HEK293 (cell line): Measurements from ENCODE around the gene NUSAP1.

ENCODE experiments used
- CTCF ChIP-seq: fragments of 450-650 bp; formaldehyde crosslinking; IDR thresholded peaks from 2 replicates; pipeline ENCODE4 v1.5.1; 2016; ENCODE audit warnings: missing biosample characterization, missing genetic modification characterization
- SCRT2 ChIP-seq: fragments of 450-650 bp; formaldehyde crosslinking; IDR thresholded peaks from 2 replicates; pipeline ENCODE4 v1.5.1; 2016; ENCODE audit warnings: missing biosample characterization, missing genetic modification characterization
- ZNF248 ChIP-seq: fragments of 450-650 bp; formaldehyde crosslinking; IDR thresholded peaks from 2 replicates; pipeline ENCODE4 v1.5.1; 2017; ENCODE audit warnings: missing biosample characterization, missing genetic modification characterization
- ZNF311 ChIP-seq: fragments of 450-650 bp; formaldehyde crosslinking; IDR thresholded peaks from 2 replicates; pipeline ENCODE4 v1.5.1; 2017; ENCODE audit warnings: missing biosample characterization, missing genetic modification characterization, borderline replicate concordance
- ZNF549 ChIP-seq: fragments of 450-650 bp; IDR thresholded peaks from 2 replicates; pipeline ENCODE4 v1.5.1; 2018; ENCODE audit warnings: missing biosample characterization, missing genetic modification characterization, mild to moderate bottlenecking, inconsistent platforms, moderate library complexity
- ZNF558 ChIP-seq: fragments of 450-650 bp; formaldehyde crosslinking; IDR thresholded peaks from 2 replicates; pipeline ENCODE4 v1.5.1; 2016; ENCODE audit warnings: missing biosample characterization, missing genetic modification characterization
- ZNF596 ChIP-seq: fragments of 450-650 bp; IDR thresholded peaks from 2 replicates; pipeline ENCODE4 v1.5.0; 2018; ENCODE audit warnings: missing biosample characterization, mild to moderate bottlenecking, missing genetic modification characterization, moderate library complexity
- ZXDB ChIP-seq: fragments of 450-650 bp; formaldehyde crosslinking; IDR thresholded peaks from 2 replicates; pipeline ENCODE4 v1.5.1; 2016; ENCODE audit warnings: missing biosample characterization, missing genetic modification characterization
- TF ChIP-seq, protein P1 (sequence below): fragments of 450-650 bp; formaldehyde crosslinking; IDR thresholded peaks from 2 replicates; pipeline ENCODE4 v1.5.1; 2016; ENCODE audit warnings: missing biosample characterization, missing genetic modification characterization

GRCh38 chr15:41396111-41396510 is 63.4 kb downstream of the NUSAP1 start:
- TF ChIP-seq CTCF (tag by site-specific recombination) (no peak), ZNF558 (tag by site-specific recombination) (no peak), ZNF311 (tag by site-specific recombination) (no peak), ZXDB (tag by site-specific recombination) (no peak), ZNF596 (tag by site-specific recombination) (no peak), ZNF549 (no peak), ZNF248 (tag by site-specific recombination) (no peak), SCRT2 (tag by site-specific recombination) (no peak)
- TF ChIP-seq, protein P1, sequence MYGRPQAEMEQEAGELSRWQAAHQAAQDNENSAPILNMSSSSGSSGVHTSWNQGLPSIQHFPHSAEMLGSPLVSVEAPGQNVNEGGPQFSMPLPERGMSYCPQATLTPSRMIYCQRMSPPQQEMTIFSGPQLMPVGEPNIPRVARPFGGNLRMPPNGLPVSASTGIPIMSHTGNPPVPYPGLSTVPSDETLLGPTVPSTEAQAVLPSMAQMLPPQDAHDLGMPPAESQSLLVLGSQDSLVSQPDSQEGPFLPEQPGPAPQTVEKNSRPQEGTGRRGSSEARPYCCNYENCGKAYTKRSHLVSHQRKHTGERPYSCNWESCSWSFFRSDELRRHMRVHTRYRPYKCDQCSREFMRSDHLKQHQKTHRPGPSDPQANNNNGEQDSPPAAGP (tag by site-specific recombination) = no peak
